MV-4-11 (cell line): ENCODE data around the gene PLEKHA3.
A peak's percentile ranks its signal among the peaks of the same experiment; 100 is the strongest.
"Not testable (repeated sequence)": the region's sequence is repeated elsewhere in the genome, so short reads cannot be mapped to it uniquely, and the experiment has no call there.

Source experiments
- DNase-seq: peaks from one replicate; lab custom pipeline; 2025; lab: John Stamatoyannopoulos, UW

PLEKHA3 gene

DNA sequence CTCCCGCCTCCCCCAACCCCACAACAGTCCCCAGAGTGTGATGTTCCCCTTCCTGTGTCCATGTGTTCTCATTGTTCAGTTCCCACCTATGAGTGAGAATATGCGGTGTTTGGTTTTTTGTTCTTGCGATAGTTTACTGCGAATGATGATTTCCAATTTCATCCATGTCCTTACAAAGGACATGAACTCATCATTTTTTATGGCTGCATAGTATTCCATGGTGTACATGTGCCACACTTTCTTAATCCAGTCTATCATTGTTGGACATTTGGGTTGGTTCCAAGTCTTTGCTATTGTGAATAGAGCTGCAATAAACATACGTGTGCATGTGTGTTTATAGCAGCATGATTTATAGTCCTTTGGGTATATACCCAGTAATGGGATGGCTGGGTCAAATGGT lies 44.8 kb downstream of the PLEKHA3 start:
- DNase-seq, result not testable (repeated sequence)

DNA sequence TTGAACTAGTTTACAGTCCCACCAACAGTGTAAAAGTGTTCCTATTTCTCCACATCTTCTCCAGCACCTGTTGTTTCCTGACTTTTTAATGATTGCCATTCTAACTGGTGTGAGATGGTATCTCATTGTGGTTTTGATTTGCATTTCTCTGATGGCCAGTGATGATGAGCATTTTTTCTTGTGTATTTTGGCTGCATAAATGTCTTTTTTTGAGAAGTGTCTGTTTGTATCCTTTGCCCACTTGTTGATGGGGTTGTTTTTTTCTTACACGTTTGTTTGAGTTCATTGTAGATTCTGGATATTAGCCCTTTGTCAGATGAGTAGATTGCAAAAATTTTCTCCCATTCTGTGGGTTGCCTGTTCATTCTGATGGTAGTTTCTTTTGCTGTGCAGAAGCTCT lies 45.2 kb downstream of the PLEKHA3 start:
- not testable (repeated sequence) for DNase-seq

- no peak for DNase-seq
Observed at GRCh38 chr2:178526256-178526655, 46.0 kb downstream of the PLEKHA3 start.

DNA sequence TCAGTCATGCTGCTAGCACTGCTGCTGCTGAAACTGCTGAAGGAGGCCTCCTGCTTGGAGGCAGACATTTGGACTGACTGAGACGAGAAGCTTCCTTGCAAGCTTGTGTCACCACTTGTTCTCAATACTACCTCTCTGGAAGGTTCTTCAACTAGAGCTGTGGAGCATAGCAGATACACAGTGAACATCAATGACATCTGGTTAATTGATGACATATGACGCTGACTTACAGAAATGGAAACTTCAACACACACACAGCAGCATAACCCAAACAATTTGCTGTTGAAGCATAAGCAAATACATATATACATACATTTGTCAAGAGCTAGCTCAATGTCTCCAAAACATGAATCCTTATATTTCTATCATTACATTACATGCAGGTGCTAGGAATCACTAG lies 47.3 kb downstream of the PLEKHA3 start:
- no peak for DNase-seq

DNA sequence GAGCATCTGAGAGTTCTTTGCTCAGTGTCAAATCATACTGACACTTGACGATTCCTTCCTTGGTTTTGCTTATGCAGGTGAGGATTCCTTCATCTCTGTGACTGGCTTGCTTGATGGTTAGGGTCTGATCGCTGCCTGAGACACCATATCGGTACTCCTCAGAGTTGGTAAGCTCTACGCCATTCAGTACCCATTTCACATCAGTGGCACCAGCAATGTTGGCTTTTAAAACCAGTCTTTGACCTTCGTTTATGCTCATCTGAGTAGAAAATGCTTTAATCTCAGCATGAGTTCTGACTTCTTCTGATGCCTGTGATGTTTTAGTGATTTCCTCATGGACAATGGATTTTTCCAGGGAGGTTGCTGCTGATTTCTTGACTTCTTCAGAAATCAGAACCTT lies 48.4 kb downstream of the PLEKHA3 start:
- no peak for DNase-seq

GRCh38 chr2:178529194-178529593 lies 48.9 kb downstream of the PLEKHA3 start:
- DNase-seq, result no peak

DNA sequence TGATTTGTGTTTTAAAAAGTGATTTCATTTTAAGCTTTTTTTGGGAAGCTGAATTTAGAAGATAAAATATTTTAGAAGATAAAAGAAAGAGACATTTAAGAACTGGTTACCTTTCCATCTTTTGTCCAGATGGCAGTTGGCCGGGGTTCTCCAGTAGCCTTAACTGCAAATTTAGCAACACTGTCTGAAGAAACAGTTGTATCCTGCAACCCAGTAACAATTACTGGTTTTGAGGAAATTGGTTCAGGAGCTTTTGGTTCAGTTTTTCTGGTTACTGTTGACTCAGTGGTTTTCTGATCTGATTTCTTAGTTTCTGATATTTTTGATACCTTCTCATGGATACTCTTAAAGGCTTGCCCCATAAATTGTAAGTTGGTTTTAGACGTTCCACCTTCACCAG lies 49.9 kb downstream of the PLEKHA3 start:
- DNase-seq, result peak; percentile 73

- DNase-seq, result peak; percentile 96
Observed at GRCh38 chr2:178530625-178531142, 50.4 kb downstream of the PLEKHA3 start.

GRCh38 chr2:178531168-178531567 lies 50.9 kb downstream of the PLEKHA3 start:
- peak; percentile 55 for DNase-seq

- no peak for DNase-seq
Observed at GRCh38 chr2:178536037-178536436, 55.8 kb downstream of the PLEKHA3 start.

GRCh38 chr2:178542161-178542560 lies 61.9 kb downstream of the PLEKHA3 start:
- no peak for DNase-seq

- DNase-seq, result no peak
Observed at GRCh38 chr2:178542569-178542968, 62.3 kb downstream of the PLEKHA3 start.

GRCh38 chr2:178550352-178550751 lies 70.1 kb downstream of the PLEKHA3 start:
- DNase-seq, result peak; percentile 6

DNA sequence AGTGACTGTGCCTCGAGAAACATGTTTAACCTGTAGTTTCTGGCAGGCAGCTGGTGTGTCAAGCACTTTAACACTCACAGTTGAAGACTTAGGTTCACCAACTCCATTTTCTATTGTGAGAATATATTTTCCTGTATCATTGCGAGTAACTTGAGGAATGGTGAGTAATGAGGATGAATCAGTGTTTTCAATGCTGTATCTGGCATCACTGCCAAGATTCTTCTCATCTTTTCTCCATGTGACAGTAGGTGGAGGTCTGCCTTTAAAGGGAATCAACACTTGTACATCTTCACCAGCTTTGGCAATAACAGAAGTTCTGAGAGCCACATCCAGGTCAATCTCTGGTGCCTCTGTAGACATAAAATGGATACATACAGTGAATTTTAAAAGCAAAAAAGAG lies 72.8 kb downstream of the PLEKHA3 start:
- no peak for DNase-seq
